Inflammatory macrophage (primary cell): ENCODE results near the gene TEX14.

ENCODE experiments used
- DNase-seq, 2 donors: peaks; one replicate each; pipeline ENCODE4 v3.0.0-alpha.2; 2020 to 2022

The TEX14 gene

GRCh38 chr17:58517928-58518609 lies 173.8 kb downstream of the TEX14 start:
- peak; percentile 100 for DNase-seq

- DNase-seq: no peak
Measured at GRCh38 chr17:58517378-58517927, 174.4 kb downstream of the TEX14 start.

- DNase-seq: no peak
Measured at GRCh38 chr17:58516644-58517377, 175.0 kb downstream of the TEX14 start.

- DNase-seq: no peak
Measured at GRCh38 chr17:58515286-58515685, 176.6 kb downstream of the TEX14 start.

GRCh38 chr17:58514770-58515157 lies 177.1 kb downstream of the TEX14 start:
- no peak for DNase-seq

GRCh38 chr17:58513965-58514769 lies 177.7 kb downstream of the TEX14 start, which contains the start of gene MTMR4:
TSS of gene MTMR4 (minus strand) at chr17:58514638. CDS start at chr17:58514407, 231 bp downstream.
- DNase-seq: peak; percentile 54 to 63

- DNase-seq: no peak
Measured at GRCh38 chr17:58513267-58513964, 178.4 kb downstream of the TEX14 start.

- no peak for DNase-seq
Measured at GRCh38 chr17:58510075-58510474, 181.8 kb downstream of the TEX14 start.

- DNase-seq: no peak
Measured at GRCh38 chr17:58508341-58509067, 183.3 kb downstream of the TEX14 start.

- peak; percentile 71 to 74 for DNase-seq
Measured at GRCh38 chr17:58507123-58507634, 184.7 kb downstream of the TEX14 start.
